A549 (cell line): ENCODE results near the gene ATP2B3. TPM values are rescaled to one million over a fixed set of nuclear protein-coding genes. Genes with fewer than 3 reads are reported as not detected.

ENCODE experiments used
- ATAC-seq, 2 experiments: fragments of 200-7000 bp in 1 of 2; fragments of >200 bp in 1 of 2; cut with Nextera tagmentation in 1 of 2; cut with Tn5 transposase in 1 of 2; 3 replicates each; pipeline versions ENCODE4 v1.8.0 to v1.9.1; 2018 to 2020; ENCODE audit warnings: mild to moderate bottlenecking in 1 of 2, moderate library complexity in 1 of 2
- CTCF ChIA-PET: fragments of 300-600 bp; sonication (Branson Sonifier 250); formaldehyde crosslinking; extraction: SDS; loops from one replicate; lab custom pipeline; 2021; ENCODE audit warnings: antibody characterized with exemption, inconsistent platforms; lab: Yijun Ruan, JAX
- POLR2A ChIA-PET: fragments of 350-600 bp; formaldehyde crosslinking; extraction: SDS; loops from one replicate; lab custom pipeline; 2021; ENCODE audit warnings: antibody characterized with exemption, inconsistent platforms; lab: Yijun Ruan, JAX
- DNase-seq, 2 experiments: peaks; one replicate each; pipeline versions ENCODE4 v3.0.0 to v3.0.0-alpha.2; 2011 to 2016; ENCODE audit warnings: low read depth in 1 of 2, low spot score in 1 of 2
- FAIRE-seq: peaks from 2 replicates; lab custom pipeline; 2011; peaks lifted over from hg19 to GRCh38; lab: Jason Lieb, UNC
- H3K27ac ChIP-seq, 2 experiments: fragments of >200 bp; sonication (Bioruptor Twin); formaldehyde crosslinking; 3 replicates each; pipeline ENCODE4 v1.5.1; 2016 to 2017
- H3K4me1 ChIP-seq: fragments of >200 bp; sonication (Bioruptor Twin); formaldehyde crosslinking; 3 replicates; pipeline ENCODE4 v1.6.1; 2016
- H3K4me2 ChIP-seq: fragments of >200 bp; sonication (Bioruptor Twin); formaldehyde crosslinking; 3 replicates; pipeline ENCODE4 v1.6.1; 2016
- H3K4me3 ChIP-seq: fragments of >200 bp; sonication (Bioruptor Twin); formaldehyde crosslinking; 3 replicates; pipeline ENCODE4 v1.5.1; 2016
- H3K9me3 ChIP-seq: fragments of >200 bp; sonication (Bioruptor Twin); formaldehyde crosslinking; 3 replicates; pipeline ENCODE4 v1.6.1; 2016
- CHD4 ChIP-seq: fragments of 200-600 bp; sonication (generic); IDR thresholded peaks from 2 replicates; pipeline ENCODE4 v1.6.1; 2016; ENCODE audit warnings: antibody characterized with exemption, mild to moderate bottlenecking, borderline replicate concordance
- FOSL2 ChIP-seq, 2 experiments: fragments of 450-650 bp in 1 of 2; fragments of >200 bp in 1 of 2; sonication (Bioruptor Twin) in 1 of 2; formaldehyde crosslinking; IDR thresholded peaks; 2 replicates each; pipeline versions ENCODE4 v1.5.0 to v1.6.1; 2016 to 2020; ENCODE audit warnings: mild to moderate bottlenecking in 1 of 2, moderate library complexity in 1 of 2
- FOXS1 ChIP-seq: fragments of 250-450 bp; sonication (Bioruptor Pico); IDR thresholded peaks from 2 replicates; pipeline ENCODE4 v1.5.0; 2020; ENCODE audit warnings: mild to moderate bottlenecking, moderate library complexity
- HMGXB4 ChIP-seq: fragments of 250-450 bp; sonication (Bioruptor Pico); IDR thresholded peaks from 2 replicates; pipeline ENCODE4 v1.5.0; 2021; ENCODE audit warnings: mild to moderate bottlenecking, moderate library complexity, borderline replicate concordance
- HOXA7 ChIP-seq: fragments of 250-450 bp; sonication (Bioruptor Pico); IDR thresholded peaks from 2 replicates; pipeline ENCODE4 v1.5.0; 2020; ENCODE audit warnings: mild to moderate bottlenecking, moderate library complexity
- MAFK ChIP-seq: fragments of 450-650 bp; IDR thresholded peaks from 2 replicates; pipeline ENCODE4 v1.6.1; 2014; ENCODE audit not compliant: partially characterized antibody
- MYC ChIP-seq: IDR thresholded peaks from 2 replicates; pipeline ENCODE4 v1.6.1; 2012; ENCODE audit warnings: mild to moderate bottlenecking, inconsistent platforms, low read length, improper control_type of control experiment, borderline replicate concordance
- NR3C1 ChIP-seq: fragments of >200 bp; sonication (Bioruptor Twin); formaldehyde crosslinking; IDR thresholded peaks from 3 replicates; pipeline ENCODE4 v1.6.1; 2017
- RAD21 ChIP-seq, 2 experiments: fragments of >200 bp in 1 of 2; sonication (Bioruptor Twin) in 1 of 2; formaldehyde crosslinking in 1 of 2; IDR thresholded peaks in 1 of 2; conservative IDR thresholded peaks in 1 of 2; 2 replicates in 1 of 2; 3 replicates in 1 of 2; pipeline ENCODE4 v1.6.1; 2012 to 2018; ENCODE audit warnings: inconsistent platforms in 1 of 2
- RARB ChIP-seq: fragments of 250-450 bp; sonication (Bioruptor Pico); IDR thresholded peaks from 2 replicates; pipeline ENCODE4 v1.8.0; 2021; ENCODE audit warnings: mild to moderate bottlenecking, moderate library complexity
- RCOR1 ChIP-seq: fragments of 150-350 bp; IDR thresholded peaks from 2 replicates; pipeline ENCODE4 v1.6.1; 2014; ENCODE audit warnings: antibody characterized with exemption, low read length, low read depth
- RNF2 ChIP-seq: fragments of 200-600 bp; sonication (generic); IDR thresholded peaks from 2 replicates; pipeline ENCODE4 v1.6.1; 2016; ENCODE audit warnings: low read depth, mild to moderate bottlenecking, antibody characterized with exemption, moderate library complexity, borderline replicate concordance
- SMC3 ChIP-seq: fragments of >200 bp; sonication (Bioruptor Twin); formaldehyde crosslinking; IDR thresholded peaks from 3 replicates; pipeline ENCODE4 v1.6.1; 2018; ENCODE audit warnings: inconsistent platforms
- USF2 ChIP-seq: fragments of 450-650 bp; IDR thresholded peaks from 2 replicates; pipeline ENCODE4 v1.6.1; 2014; ENCODE audit warnings: antibody characterized with exemption
- ZNF302 ChIP-seq: fragments of 250-450 bp; sonication (Bioruptor Pico); IDR thresholded peaks from 2 replicates; pipeline ENCODE4 v1.9.0; 2021; ENCODE audit warnings: inconsistent platforms, mild to moderate bottlenecking, moderate library complexity
- WGBS: methylation state at CpG from one replicate; pipeline ENCODE4 v1.1.6; 2017; ENCODE audit errors: missing lambda C conversion rate; 5-methylcytosine and 5-hydroxymethylcytosine counted together
- polyA plus RNA-seq, 4 experiments: library from polyadenylated mRNA; depleted of rRNA in 3 of 4; stranded (reverse); fragments of >200 nt; fragmentation: RNase III in 1 of 4; extraction: RNeasy Plus Mini Kit Qiagen cat#74134 plus additional on column Dnase treatment in 1 of 4; gene quantifications; 2 replicates in 3 of 4; 3 replicates in 1 of 4; pipeline ENCODE4 v1.2.3, GENCODE V29; 2011 to 2017

ATP2B3 gene
- polyA plus RNA-seq, 2 of the 4 experiments (the other 2 are of a cell fraction) = 0.13 to 0.30 TPM

GRCh38 chrX:153515435-153515834, 2.0 kb upstream of the ATP2B3 start:
- ChIA-PET POLR2A (no interaction called here), CTCF (interaction anchor here (0.6 to 3.4 kb wide), 7 partner anchors 8 to 801 kb away, joined by 3 to 17 read pairs (median 8); partner anchors contain the start of gene HAUS7)
- 61% methylated on average over 3 of the region's 8 CpGs for WGBS

GRCh38 chrX:153516073-153516472, 1.4 kb upstream of the ATP2B3 start:
- Histone ChIP-seq H3K27ac (no peak overlapping the region), H3K4me1 (peaks cover 18% of the 10 kb centered on the region), H3K4me2 (no peak overlapping the region), H3K4me3 (no peak overlapping the region), H3K9me3 (no peaks in the 10 kb centered on the region)
- ChIA-PET POLR2A (no interaction called here), CTCF (interaction anchor here (0.8 to 3.4 kb wide), 7 partner anchors 9 to 55 kb away, joined by 3 to 17 read pairs (median 8); partner anchors contain the start of gene HAUS7)
- WGBS = 75% methylated on average over 9 of the region's 9 CpGs
- no peak for TF ChIP-seq SMC3
- TF ChIP-seq CHD4 = no peak
- no peak for TF ChIP-seq FOXS1
- no peak for ATAC-seq
- DNase-seq = no peak
- FAIRE-seq = no peak

More at GRCh38 chrX:153515435-153515834, 2.0 kb upstream of the ATP2B3 start:
- Histone ChIP-seq H3K4me2 (no peak overlapping the region), H3K27ac (no peak overlapping the region), H3K4me3 (no peak overlapping the region), H3K9me3 (no peaks in the 10 kb centered on the region), H3K4me1 (peaks cover 11% of the 10 kb centered on the region)
- DNase-seq (no peak), FAIRE-seq (no peak), ATAC-seq (no peak)
- no peak for TF ChIP-seq RAD21 (conservative IDR thresholded peaks at IDR 0.05 in 1 of 2, IDR thresholded peaks at IDR 0.05 in 1 of 2)
- TF ChIP-seq MYC = no peak
- no peak for TF ChIP-seq FOSL2 (IDR thresholded peaks at IDR 0.05)
- no peak for TF ChIP-seq FOSL2 (CRISPR knock-in tag; IDR thresholded peaks at IDR 0.05)
- no peak for TF ChIP-seq MAFK
- TF ChIP-seq ZNF302 = no peak

- CTCF ChIA-PET = interaction anchor here (3.4 kb wide), 1 partner anchor 11 kb away, joined by 17 read pairs; no protein-coding TSS in a partner anchor
- no peak for TF ChIP-seq HMGXB4 (CRISPR knock-in tag)
- no peak for TF ChIP-seq RCOR1
- TF ChIP-seq RNF2 = no peak
- no peak for TF ChIP-seq NR3C1
- no peak for TF ChIP-seq USF2
- TF ChIP-seq SMC3 = no peak
- no peak for TF ChIP-seq RARB
- no peak for TF ChIP-seq HOXA7 (CRISPR knock-in tag)
- no peak for TF ChIP-seq MYC
- TF ChIP-seq MAFK = no peak
These were observed 748 bp downstream of the ATP2B3 start for GRCh38 chrX:153517946-153518834.

More at GRCh38 chrX:153517946-153518834, 748 bp downstream of the ATP2B3 start:
- no peak for FAIRE-seq
- ATAC-seq = no peak
- H3K4me2 ChIP-seq = peak overlapping the region; percentile 74
- peak overlapping the region in 1 of 2 experiments; percentile 49; a peak in 1 of 6 replicates for H3K27ac ChIP-seq
- peak overlapping the region; percentile 38 for H3K4me3 ChIP-seq
- DNase-seq = no peak
- H3K4me1 ChIP-seq = peaks cover 19% of the 10 kb centered on the region
- POLR2A ChIA-PET = no interaction called here
- 39% methylated on average over 17 of the region's 70 CpGs for WGBS
- no peaks in the 10 kb centered on the region for H3K9me3 ChIP-seq
